GM12878 (cell line): ENCODE results near the gene FCF1. TPM values are rescaled to one million over a fixed set of nuclear protein-coding genes. Genes with fewer than 3 reads are reported as not detected.

Source experiments
- ATAC-seq: fragments of 200-7000 bp; cut with Tn5 transposase; 3 replicates; pipeline ENCODE4 v1.9.1; 2020; ENCODE audit warnings: mild to moderate bottlenecking, moderate library complexity
- BruUV-seq: library from RNA; stranded (reverse); fragments of 400-500 nt; replicated peaks from 2 replicates; lab custom pipeline; 2021; lab: Mats Ljungman, UMichigan
- CTCF ChIA-PET: fragments of 300-600 bp; sonication (Branson Sonifier 250); formaldehyde crosslinking; extraction: SDS; loops from one replicate; lab custom pipeline; 2021; ENCODE audit warnings: inconsistent platforms; lab: Yijun Ruan, JAX
- POLR2A ChIA-PET: fragments of 350-600 bp; formaldehyde crosslinking; extraction: SDS; loops from one replicate; lab custom pipeline; 2021; ENCODE audit warnings: inconsistent platforms; lab: Charles Lee
- RAD21 ChIA-PET: fragments of 300-600 bp; sonication (Branson Sonifier 250); formaldehyde crosslinking; loops from one replicate; lab custom pipeline; 2023; ENCODE audit warnings: antibody characterized with exemption; ENCODE audit not compliant: unreplicated experiment; lab: Charles Lee
- SMC1A ChIA-PET: fragments of 300-600 bp; sonication (Branson Sonifier 250); formaldehyde crosslinking; loops from one replicate; lab custom pipeline; 2023; ENCODE audit not compliant: unreplicated experiment, uncharacterized antibody; lab: Charles Lee
- DNase-seq: peaks from one replicate; pipeline ENCODE4 v3.0.0-alpha.2; 2011; ENCODE audit warnings: low read depth, low spot score
- FAIRE-seq: peaks from 3 replicates; lab custom pipeline; 2011; peaks lifted over from hg19 to GRCh38; lab: Jason Lieb, UNC
- H2AFZ ChIP-seq: 2 replicates; pipeline ENCODE4 v1.6.0; 2011; ENCODE audit warnings: low read depth, low read length, control low read depth; ENCODE audit not compliant: control insufficient read depth
- H3K27ac ChIP-seq: 2 replicates; pipeline ENCODE4 v1.5.1; 2011; ENCODE audit warnings: control low read depth; ENCODE audit not compliant: control insufficient read depth, insufficient read depth
- H3K27me3 ChIP-seq, 2 experiments: replicated peaks in 1 of 2; 2 replicates each; pipeline versions ENCODE4 v1.6.0 to v1.6.1; 2011; ENCODE audit warnings: low read length in 1 of 2; ENCODE audit not compliant: control insufficient read depth in 2 of 2, insufficient read depth in 2 of 2
- H3K36me3 ChIP-seq, 2 experiments: 2 replicates each; pipeline ENCODE4 v1.5.1; 2011; ENCODE audit warnings: low read length in 1 of 2; ENCODE audit not compliant: control insufficient read depth in 2 of 2, insufficient read depth in 2 of 2
- H3K4me1 ChIP-seq: 2 replicates; pipeline ENCODE4 v1.6.1; 2011; ENCODE audit warnings: mild to moderate bottlenecking, low read length, moderate library complexity, mixed read lengths; ENCODE audit not compliant: control insufficient read depth, insufficient read depth
- H3K4me2 ChIP-seq: 2 replicates; pipeline ENCODE4 v1.6.0; 2011; ENCODE audit warnings: control low read depth; ENCODE audit not compliant: control insufficient read depth, insufficient read depth
- H3K4me3 ChIP-seq: fragments of 200-600 bp; sonication (generic); 2 replicates; pipeline ENCODE4 v1.5.1; 2016
- H3K79me2 ChIP-seq: 2 replicates; pipeline ENCODE4 v1.6.0; 2011; ENCODE audit warnings: low read length; ENCODE audit not compliant: control insufficient read depth, insufficient read depth
- H3K9ac ChIP-seq: 2 replicates; pipeline ENCODE4 v1.8.0; 2011; ENCODE audit warnings: low read length, control low read depth, mixed read lengths; ENCODE audit not compliant: control insufficient read depth, insufficient read depth
- H3K9me3 ChIP-seq: replicated peaks from 3 replicates; pipeline ENCODE4 v1.5.1; 2011; ENCODE audit warnings: mild to moderate bottlenecking, low read length; ENCODE audit not compliant: control insufficient read depth, insufficient read depth
- H4K20me1 ChIP-seq: 2 replicates; pipeline ENCODE4 v1.6.0; 2011; ENCODE audit not compliant: control insufficient read depth, insufficient read depth
- BACH1 ChIP-seq: fragments of 450-650 bp; IDR thresholded peaks from 2 replicates; pipeline ENCODE4 v1.6.1; 2017; ENCODE audit warnings: mild to moderate bottlenecking, borderline replicate concordance
- BHLHE40 ChIP-seq, 2 experiments: fragments of 450-650 bp in 1 of 2; IDR thresholded peaks; 2 replicates each; pipeline ENCODE4 v1.6.1; 2011 to 2017; ENCODE audit warnings: low read depth in 2 of 2, borderline replicate concordance in 1 of 2, improper control_type of control experiment in 1 of 2, low read length in 1 of 2, mild to moderate bottlenecking in 1 of 2
- CEBPB ChIP-seq, 2 experiments: fragments of 150-350 bp in 1 of 2; IDR thresholded peaks; 2 replicates each; pipeline ENCODE4 v1.6.1; 2012 to 2014; ENCODE audit warnings: low read depth in 2 of 2, low read length in 2 of 2, borderline replicate concordance in 1 of 2, inconsistent platforms in 1 of 2
- CHD2 ChIP-seq: IDR thresholded peaks from 2 replicates; pipeline ENCODE4 v1.6.1; 2011; ENCODE audit warnings: low read depth, low read length, improper control_type of control experiment, borderline replicate concordance
- HDAC2 ChIP-seq: fragments of 200-600 bp; sonication (generic); IDR thresholded peaks from 2 replicates; pipeline ENCODE4 v1.6.1; 2017
- IKZF1 ChIP-seq: fragments of 450-650 bp; conservative IDR thresholded peaks from 2 replicates; pipeline ENCODE4 v1.6.1; 2017; ENCODE audit warnings: antibody characterized with exemption, mild to moderate bottlenecking
- KLF5 ChIP-seq: fragments of 450-650 bp; IDR thresholded peaks from 2 replicates; pipeline ENCODE4 v1.6.1; 2014; ENCODE audit warnings: mild to moderate bottlenecking; ENCODE audit not compliant: partially characterized antibody
- MXI1 ChIP-seq: fragments of 150-350 bp; IDR thresholded peaks from 2 replicates; pipeline ENCODE4 v1.6.1; 2011; ENCODE audit warnings: low read depth, mild to moderate bottlenecking, inconsistent platforms, low read length, improper control_type of control experiment
- NBN ChIP-seq: fragments of 450-650 bp; IDR thresholded peaks from 2 replicates; pipeline ENCODE4 v1.6.1; 2016
- RBBP5 ChIP-seq: fragments of 200-600 bp; sonication (generic); conservative IDR thresholded peaks from 2 replicates; pipeline ENCODE4 v1.6.1; 2016
- SP1 ChIP-seq: IDR thresholded peaks from one replicate; pipeline ENCODE4 v1.6.1; 2011; ENCODE audit warnings: low read depth, low read length
- SUPT20H ChIP-seq: IDR thresholded peaks from 2 replicates; pipeline ENCODE4 v1.6.1; 2011; ENCODE audit warnings: low read depth, mild to moderate bottlenecking, low read length, moderate library complexity, borderline replicate concordance; ENCODE audit not compliant: control insufficient read depth
- TCF7 ChIP-seq: IDR thresholded peaks from 2 replicates; pipeline ENCODE4 v1.6.1; 2014; ENCODE audit warnings: antibody characterized with exemption, borderline replicate concordance
- WGBS: methylation state at CpG from one replicate; pipeline ENCODE4 v1.1.6; 2016; ENCODE audit warnings: low lambda C conversion rate; ENCODE audit not compliant: insufficient replicate concordance, insufficient coverage; ENCODE audit errors: missing lambda C conversion rate; 5-methylcytosine and 5-hydroxymethylcytosine counted together
- in situ Hi-C: fragments of 300-500 bp; cut with MboI; formaldehyde crosslinking; loops from 9 replicates; pipeline ENCODE4 v1.14.3; 2018; ENCODE audit warnings: mixed read lengths
- intact Hi-C: fragments of 100-400 bp; cut with micrococcal nuclease; formaldehyde crosslinking; loops from one replicate; pipeline ENCODE4 v1.14.2; 2022; ENCODE audit not compliant: unreplicated experiment
- polyA plus RNA-seq, 11 experiments: library from polyadenylated mRNA; depleted of rRNA in 4 of 11; unstranded in 6 of 11; stranded (reverse) in 5 of 11; fragments of >200 nt; fragmentation: Nextera tagmentation in 4 of 11; fragmentation: Illumina TruSeq in 1 of 11; extraction: Ambion mirVana in 4 of 11; extraction: Trizol in 1 of 11; gene quantifications; 1 replicate in 1 of 11; 2 replicates in 10 of 11; pipeline versions ENCODE4 v1.2.1 to v1.2.3, GENCODE V29; 2011 to 2016; ENCODE audit warnings: inconsistent platforms in 2 of 11, missing spikeins in 2 of 11, low read depth in 1 of 11
- total RNA-seq, 4 experiments: library from RNA; depleted of rRNA in 3 of 4; stranded (reverse); fragments of >200 nt in 3 of 4; fragmentation: Illumina TruSeq in 1 of 4; extraction: Trizol in 1 of 4; gene quantifications; 2 replicates each; pipeline versions ENCODE4 v1.2.1 to v1.2.3, GENCODE V29; 2013 to 2021
- TF ChIP-seq, protein P1 (sequence below): IDR thresholded peaks from 2 replicates; pipeline ENCODE4 v1.6.1; 2011; ENCODE audit warnings: mild to moderate bottlenecking, low read depth, low read length, moderate library complexity; ENCODE audit not compliant: insufficient replicate concordance

The FCF1 gene
- total and polyA plus RNA-seq, 10 of the 15 experiments (the other 5 are each of a cell fraction or from before 2014, with no cell fraction given) = 6.2 to 88.7 (median 28.5) TPM

DNA sequence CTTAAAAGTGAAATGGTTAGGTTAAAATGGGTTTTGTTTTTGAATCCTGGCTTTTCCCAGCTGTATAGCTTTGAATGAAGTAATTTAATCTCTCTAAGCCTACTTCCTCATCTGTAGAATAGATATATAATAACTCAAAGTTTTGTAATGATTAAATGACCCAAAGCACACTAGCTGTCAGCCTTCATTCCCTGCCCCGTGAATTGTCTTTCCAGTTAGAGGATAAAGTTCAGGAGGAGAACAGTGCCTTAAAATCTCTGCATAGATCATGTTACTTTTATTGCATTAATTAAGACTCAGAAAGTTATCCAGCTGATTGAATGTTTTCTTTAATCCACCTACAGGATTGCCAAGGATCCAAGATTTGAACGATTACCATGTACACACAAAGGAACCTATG is 19.4 kb downstream of the FCF1 start:
- intact Hi-C loops (no loop called here), in situ Hi-C loops (no loop called here)
- Histone ChIP-seq H3K36me3 (peaks cover 2 to 18% of the 10 kb centered on the region in 2 experiments), H3K79me2 (no peaks in the 10 kb centered on the region), H3K27ac (no peak overlapping the region), H4K20me1 (no peaks in the 10 kb centered on the region), H3K4me2 (no peak overlapping the region), H3K9me3 (no peaks in the 10 kb centered on the region), H3K27me3 (no peaks in the 10 kb centered on the region), H2AFZ (no peak overlapping the region), H3K9ac (no peak overlapping the region), H3K4me3 (no peak overlapping the region), H3K4me1 (no peaks in the 10 kb centered on the region)
- TF ChIP-seq, protein P1, sequence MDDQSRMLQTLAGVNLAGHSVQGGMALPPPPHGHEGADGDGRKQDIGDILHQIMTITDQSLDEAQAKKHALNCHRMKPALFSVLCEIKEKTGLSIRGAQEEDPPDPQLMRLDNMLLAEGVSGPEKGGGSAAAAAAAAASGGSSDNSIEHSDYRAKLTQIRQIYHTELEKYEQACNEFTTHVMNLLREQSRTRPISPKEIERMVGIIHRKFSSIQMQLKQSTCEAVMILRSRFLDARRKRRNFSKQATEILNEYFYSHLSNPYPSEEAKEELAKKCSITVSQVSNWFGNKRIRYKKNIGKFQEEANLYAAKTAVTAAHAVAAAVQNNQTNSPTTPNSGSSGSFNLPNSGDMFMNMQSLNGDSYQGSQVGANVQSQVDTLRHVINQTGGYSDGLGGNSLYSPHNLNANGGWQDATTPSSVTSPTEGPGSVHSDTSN = no peak
- TF ChIP-seq HDAC2 (no peak), RBBP5 (no peak), SP1 (no peak), IKZF1 (no peak), MXI1 (no peak), NBN (no peak), BACH1 (no peak), CEBPB (IDR thresholded peaks at IDR 0.05; ENCODE audit: borderline replicate concordance in 1 of 2, low read depth in 2 of 2, low read length in 2 of 2) (no peak), CHD2 (no peak), TCF7 (no peak), KLF5 (no peak), SUPT20H (no peak), BHLHE40 (IDR thresholded peaks at IDR 0.05; ENCODE audit: borderline replicate concordance in 1 of 2, low read depth in 2 of 2, low read length in 1 of 2) (no peak)
- ChIA-PET POLR2A (no interaction called here), CTCF (interaction anchor here (1.4 kb wide), 1 partner anchor 10 kb away, joined by 5 read pairs; no protein-coding TSS in a partner anchor), SMC1A (no interaction called here), RAD21 (no interaction called here)
- BruUV-seq = no TSS peak
- ATAC-seq = no peak
- DNase-seq = no peak
- FAIRE-seq = no peak
- 98% methylated on average over 2 of the region's 2 CpGs for WGBS
